DOHH2 (cell line): ENCODE measurements around the gene KIF1C.
"Not testable (repeated sequence)": the region's sequence is repeated elsewhere in the genome, so short reads cannot be mapped to it uniquely, and the experiment has no call there.

ENCODE experiments used
- H3F3A ChIP-seq: fragments of 200-600 bp; sonication (generic), shearing (Covaris generic); 2 replicates; pipeline ENCODE4 v1.6.0; 2016; ENCODE audit warnings: antibody characterized with exemption, mild to moderate bottlenecking; ENCODE audit not compliant: control insufficient read depth, insufficient read depth
- H3K27ac ChIP-seq: fragments of 200-600 bp; sonication (generic); 2 replicates; pipeline ENCODE4 v1.5.1; 2014; ENCODE audit warnings: low read depth, mild to moderate bottlenecking, low read length, moderate library complexity
- H3K27me3 ChIP-seq: fragments of 200-600 bp; sonication (generic); 2 replicates; pipeline ENCODE4 v1.6.1; 2014; ENCODE audit warnings: mild to moderate bottlenecking, low read length, mixed read lengths; ENCODE audit not compliant: control insufficient read depth
- H3K36me3 ChIP-seq: fragments of 200-600 bp; sonication (generic); 2 replicates; pipeline ENCODE4 v1.6.1; 2014; ENCODE audit warnings: mild to moderate bottlenecking, low read length, moderate library complexity, mixed read lengths; ENCODE audit not compliant: control insufficient read depth
- H3K4me1 ChIP-seq: fragments of 200-600 bp; sonication (generic); 2 replicates; pipeline ENCODE4 v1.6.1; 2014; ENCODE audit warnings: mild to moderate bottlenecking, low read length, mixed read lengths; ENCODE audit not compliant: control insufficient read depth
- H3K4me2 ChIP-seq: fragments of 200-600 bp; sonication (generic); 2 replicates; pipeline ENCODE4 v1.6.0; 2014; ENCODE audit warnings: mild to moderate bottlenecking, low read length, moderate library complexity
- H3K4me3 ChIP-seq: fragments of 200-600 bp; sonication (generic); 2 replicates; pipeline ENCODE4 v1.5.1; 2014; ENCODE audit warnings: mild to moderate bottlenecking, low read length, mixed read lengths
- H3K79me2 ChIP-seq: fragments of 200-600 bp; sonication (generic); 2 replicates; pipeline ENCODE4 v1.6.1; 2014; ENCODE audit warnings: mild to moderate bottlenecking, low read length, mixed read lengths; ENCODE audit not compliant: control insufficient read depth
- H3K9me2 ChIP-seq: fragments of 200-600 bp; sonication (generic); replicated peaks from 2 replicates; pipeline ENCODE4 v1.6.1; 2014; ENCODE audit warnings: mild to moderate bottlenecking, low read length, mixed read lengths; ENCODE audit not compliant: control insufficient read depth
- H3K9me3 ChIP-seq: fragments of 200-600 bp; sonication (generic); 2 replicates; pipeline ENCODE4 v1.6.1; 2014; ENCODE audit warnings: antibody characterized with exemption, low read length, mixed read lengths; ENCODE audit not compliant: control insufficient read depth, insufficient read depth
- H4K20me1 ChIP-seq: fragments of 200-600 bp; sonication (generic); 2 replicates; pipeline ENCODE4 v1.6.0; 2014; ENCODE audit warnings: low read depth, mild to moderate bottlenecking, antibody characterized with exemption, low read length, moderate library complexity; ENCODE audit not compliant: control insufficient read depth, insufficient read depth
- EZH2phosphoT487 ChIP-seq: fragments of 200-600 bp; sonication (generic); IDR thresholded peaks from 2 replicates; pipeline ENCODE4 v1.6.1; 2017; ENCODE audit warnings: borderline replicate concordance, mild to moderate bottlenecking, antibody characterized with exemption, low read length, moderate library complexity, mixed read lengths
- TF ChIP-seq, protein P1 (sequence below): fragments of 200-600 bp; sonication (generic); IDR thresholded peaks from one replicate; pipeline ENCODE4 v1.5.1; 2014; ENCODE audit warnings: antibody characterized with exemption, mild to moderate bottlenecking, low read depth, low read length; ENCODE audit not compliant: poor library complexity, severe bottlenecking

Gene KIF1C

DNA sequence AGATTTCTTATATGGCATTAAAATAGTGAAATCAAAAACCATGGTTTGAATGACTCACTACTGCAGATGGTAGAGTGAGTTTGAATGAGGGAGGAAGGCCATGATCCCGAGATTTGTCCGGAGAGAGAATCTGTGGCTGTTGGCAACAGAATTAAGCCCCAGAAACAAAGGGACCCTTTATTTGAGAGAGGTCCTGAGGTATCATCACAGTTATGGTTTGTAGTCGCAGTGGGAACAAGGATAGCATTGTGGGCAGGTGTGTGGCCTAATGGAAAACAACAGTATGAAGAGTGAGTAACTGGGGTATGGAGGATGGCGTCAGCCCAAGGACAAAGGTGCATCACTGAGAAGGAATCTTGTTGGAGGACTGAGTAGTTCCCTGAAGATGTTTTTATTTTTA is 72.0 kb downstream of the KIF1C start:
- Histone ChIP-seq H4K20me1 (no peaks in the 10 kb centered on the region), H3K4me2 (no peak overlapping the region), H3F3A (no peaks in the 10 kb centered on the region), H3K9me2 (no peaks in the 10 kb centered on the region), H3K4me1 (no peaks in the 10 kb centered on the region), H3K79me2 (no peaks in the 10 kb centered on the region), H3K4me3 (no peak overlapping the region), H3K27me3 (no peaks in the 10 kb centered on the region), H3K27ac (no peak overlapping the region), H3K9me3 (no peaks in the 10 kb centered on the region), H3K36me3 (no peaks in the 10 kb centered on the region)
- TF ChIP-seq, protein P1, sequence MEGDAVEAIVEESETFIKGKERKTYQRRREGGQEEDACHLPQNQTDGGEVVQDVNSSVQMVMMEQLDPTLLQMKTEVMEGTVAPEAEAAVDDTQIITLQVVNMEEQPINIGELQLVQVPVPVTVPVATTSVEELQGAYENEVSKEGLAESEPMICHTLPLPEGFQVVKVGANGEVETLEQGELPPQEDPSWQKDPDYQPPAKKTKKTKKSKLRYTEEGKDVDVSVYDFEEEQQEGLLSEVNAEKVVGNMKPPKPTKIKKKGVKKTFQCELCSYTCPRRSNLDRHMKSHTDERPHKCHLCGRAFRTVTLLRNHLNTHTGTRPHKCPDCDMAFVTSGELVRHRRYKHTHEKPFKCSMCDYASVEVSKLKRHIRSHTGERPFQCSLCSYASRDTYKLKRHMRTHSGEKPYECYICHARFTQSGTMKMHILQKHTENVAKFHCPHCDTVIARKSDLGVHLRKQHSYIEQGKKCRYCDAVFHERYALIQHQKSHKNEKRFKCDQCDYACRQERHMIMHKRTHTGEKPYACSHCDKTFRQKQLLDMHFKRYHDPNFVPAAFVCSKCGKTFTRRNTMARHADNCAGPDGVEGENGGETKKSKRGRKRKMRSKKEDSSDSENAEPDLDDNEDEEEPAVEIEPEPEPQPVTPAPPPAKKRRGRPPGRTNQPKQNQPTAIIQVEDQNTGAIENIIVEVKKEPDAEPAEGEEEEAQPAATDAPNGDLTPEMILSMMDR = no peak
- TF ChIP-seq EZH2phosphoT487 = no peak

DNA sequence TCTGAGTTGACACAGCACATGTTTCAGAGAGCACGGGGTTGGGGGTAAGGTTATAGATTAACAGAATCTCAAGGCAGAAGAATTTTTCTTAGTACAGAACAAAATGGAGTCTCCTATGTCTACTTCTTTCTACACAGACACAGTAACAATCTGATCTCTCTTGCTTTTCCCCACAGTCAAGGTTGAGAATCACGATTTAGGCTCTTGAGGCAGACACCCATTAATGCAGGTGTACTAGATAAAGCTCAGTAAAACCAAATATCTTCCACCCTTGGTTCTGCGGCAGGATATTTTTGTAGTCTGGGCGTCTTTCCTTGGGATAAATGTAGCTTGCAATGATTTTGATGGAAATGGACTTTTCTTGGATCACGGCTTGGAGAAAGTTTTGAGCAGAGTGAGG is 77.7 kb downstream of the KIF1C start:
- H3K9me2 ChIP-seq, H3K27me3 ChIP-seq, H3K79me2 ChIP-seq, H3K4me2 ChIP-seq, H3K36me3 ChIP-seq, H3K4me3 ChIP-seq, H4K20me1 ChIP-seq, H3K27ac ChIP-seq, H3K9me3 ChIP-seq, H3F3A ChIP-seq: not testable (repeated sequence)
- peaks cover 18% of the 10 kb centered on the region for H3K4me1 ChIP-seq

DNA sequence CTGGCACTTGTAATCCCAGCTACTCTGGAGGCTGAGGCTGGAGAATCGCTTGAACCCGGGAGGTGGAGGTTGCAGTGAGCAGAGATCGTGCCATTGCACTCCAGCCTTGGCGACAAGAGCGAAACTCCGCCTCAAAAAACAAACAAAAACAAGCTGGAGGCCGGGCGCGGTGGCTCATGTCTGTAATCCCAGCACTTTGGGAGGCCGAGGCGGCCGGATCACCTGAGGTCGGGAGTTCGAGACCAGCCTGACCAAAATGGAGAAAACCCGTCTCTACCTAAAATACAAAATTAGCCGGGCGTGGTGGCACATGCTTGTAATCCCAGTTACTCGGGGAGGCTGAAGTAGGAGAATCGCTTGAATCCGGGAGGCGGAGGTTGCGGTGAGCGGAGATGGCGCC is 79.5 kb downstream of the KIF1C start:
- not testable (repeated sequence) for H3K27me3 ChIP-seq, H3K79me2 ChIP-seq, H3K4me2 ChIP-seq, H3K36me3 ChIP-seq, H3F3A ChIP-seq, H4K20me1 ChIP-seq, H3K9me3 ChIP-seq, H3K4me3 ChIP-seq, H3K27ac ChIP-seq, H3K9me2 ChIP-seq
- H3K4me1 ChIP-seq = peaks cover 18% of the 10 kb centered on the region

DNA sequence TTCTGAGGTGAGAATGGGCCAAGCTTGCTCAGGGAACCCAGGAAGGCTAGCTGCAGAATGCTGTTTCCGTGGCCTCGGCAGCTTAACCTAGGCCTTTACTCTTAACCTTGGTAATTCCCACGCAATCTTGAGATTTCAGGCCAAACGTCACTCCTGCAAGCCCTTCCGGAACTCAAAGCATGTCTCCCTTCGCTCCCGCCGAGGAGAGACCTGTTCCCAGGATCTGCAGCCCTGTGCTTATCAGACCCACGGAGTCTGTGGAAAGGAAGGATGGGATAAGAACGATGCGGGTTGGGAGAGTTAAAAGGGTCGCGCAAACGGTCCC is 80.0 kb downstream of the KIF1C start:
- Histone ChIP-seq H3K4me2 (peak overlapping the region; percentile 89), H3K4me1 (peaks cover 18% of the 10 kb centered on the region), H3K4me3 (peak overlapping the region; percentile 74), H3K9me2 (no peaks in the 10 kb centered on the region), H3K27me3 (no peaks in the 10 kb centered on the region), H4K20me1 (no peaks in the 10 kb centered on the region), H3K79me2 (peaks cover 6% of the 10 kb centered on the region; the same call in 1 of the 2 replicates), H3K9me3 (no peaks in the 10 kb centered on the region), H3K36me3 (no peaks in the 10 kb centered on the region), H3K27ac (peak overlapping the region; percentile 38; the same call in 1 of the 2 replicates), H3F3A (peaks cover 5% of the 10 kb centered on the region)
- TF ChIP-seq, protein P1 = no peak
- no peak for TF ChIP-seq EZH2phosphoT487
